GM23338 (cell line): ENCODE measurements around the gene IL1RN. TPM values are rescaled to one million over a fixed set of nuclear protein-coding genes. Genes with fewer than 3 reads are reported as not detected.

Source experiments
- ATAC-seq: fragments of 200-7000 bp; cut with Tn5 transposase; 3 replicates; pipeline ENCODE4 v1.9.1; 2020
- DNase-seq: peaks from one replicate; pipeline ENCODE4 v3.0.0-alpha.2; 2015; ENCODE audit warnings: low spot score
- H2AFZ ChIP-seq: fragments of 200-600 bp; sonication (generic); 2 replicates; pipeline ENCODE4 v1.8.0; 2016; ENCODE audit warnings: antibody characterized with exemption, mild to moderate bottlenecking, moderate library complexity
- H3F3A ChIP-seq: fragments of 200-600 bp; sonication (generic); replicated peaks from 2 replicates; pipeline ENCODE4 v1.8.0; 2017; ENCODE audit warnings: antibody characterized with exemption, mixed run types, low read depth
- H3K27ac ChIP-seq: fragments of 200-600 bp; sonication (generic); 2 replicates; pipeline ENCODE4 v1.6.1; 2016; ENCODE audit warnings: low read depth
- H3K27me3 ChIP-seq: fragments of 200-600 bp; sonication (generic); 2 replicates; pipeline ENCODE4 v1.8.0; 2016; ENCODE audit warnings: mild to moderate bottlenecking, mixed run types, moderate library complexity; ENCODE audit not compliant: insufficient read depth
- H3K36me3 ChIP-seq: fragments of 200-600 bp; sonication (generic); 2 replicates; pipeline ENCODE4 v1.8.0; 2016; ENCODE audit warnings: mild to moderate bottlenecking; ENCODE audit not compliant: insufficient read depth
- H3K4me1 ChIP-seq: fragments of 200-600 bp; sonication (generic); 2 replicates; pipeline ENCODE4 v1.8.0; 2016; ENCODE audit warnings: mild to moderate bottlenecking, moderate library complexity; ENCODE audit not compliant: insufficient read depth
- H3K4me2 ChIP-seq: fragments of 200-600 bp; sonication (generic); 2 replicates; pipeline ENCODE4 v1.7.1; 2017; ENCODE audit warnings: mixed run types
- H3K4me3 ChIP-seq: fragments of 200-600 bp; sonication (generic); 2 replicates; pipeline ENCODE4 v1.6.1; 2016; ENCODE audit warnings: mixed run types
- H3K79me2 ChIP-seq: fragments of 200-600 bp; sonication (generic); replicated peaks from 2 replicates; pipeline ENCODE4 v1.8.0; 2017; ENCODE audit warnings: mild to moderate bottlenecking; ENCODE audit not compliant: insufficient read depth
- H3K9me2 ChIP-seq: fragments of 200-600 bp; sonication (generic); 2 replicates; pipeline ENCODE4 v1.8.0; 2017; ENCODE audit not compliant: insufficient read depth
- H4K20me1 ChIP-seq: fragments of 200-600 bp; sonication (generic); replicated peaks from 2 replicates; pipeline ENCODE4 v1.8.0; 2017; ENCODE audit warnings: mild to moderate bottlenecking; ENCODE audit not compliant: insufficient read depth
- H3K27ac Mint-ChIP-seq: 2 replicates; pipeline ENCODE4 v1.8.0; 2020; ENCODE audit warnings: inconsistent platforms, mild to moderate bottlenecking, moderate library complexity, mixed read lengths
- H3K27me3 Mint-ChIP-seq: 3 replicates; pipeline ENCODE4 v1.8.0; 2022; ENCODE audit warnings: low read depth, mild to moderate bottlenecking, moderate library complexity, mixed read lengths, inconsistent platforms; ENCODE audit not compliant: insufficient read depth, poor library complexity
- H3K36me3 Mint-ChIP-seq: 3 replicates; pipeline ENCODE4 v1.8.0; 2021; ENCODE audit warnings: low read depth, mild to moderate bottlenecking, inconsistent platforms, moderate library complexity, mixed read lengths
- H3K4me1 Mint-ChIP-seq: 3 replicates; pipeline ENCODE4 v1.8.0; 2020; ENCODE audit warnings: mild to moderate bottlenecking, inconsistent platforms, mixed read lengths
- H3K4me3 Mint-ChIP-seq: 3 replicates; pipeline ENCODE4 v1.8.0; 2021; ENCODE audit warnings: moderate library complexity, mild to moderate bottlenecking, inconsistent platforms, mixed read lengths
- H3K9me3 Mint-ChIP-seq: 3 replicates; pipeline ENCODE4 v1.8.0; 2020; ENCODE audit warnings: moderate library complexity, mild to moderate bottlenecking, inconsistent platforms, mixed read lengths
- EZH2 ChIP-seq: fragments of 200-600 bp; sonication (generic); IDR thresholded peaks from one replicate; pipeline ENCODE4 v1.8.0; 2017; ENCODE audit warnings: antibody characterized with exemption, mild to moderate bottlenecking, low read depth; ENCODE audit not compliant: unreplicated experiment
- JUNB ChIP-seq: IDR thresholded peaks from one replicate; pipeline ENCODE4 v1.6.1; 2016; ENCODE audit warnings: antibody characterized with exemption; ENCODE audit not compliant: unreplicated experiment
- NANOG ChIP-seq: IDR thresholded peaks from 2 replicates; pipeline ENCODE4 v1.6.1; 2016; ENCODE audit warnings: antibody characterized with exemption, borderline replicate concordance
- ZNF114 ChIP-seq: fragments of 250-450 bp; sonication (Bioruptor Pico); IDR thresholded peaks from 2 replicates; pipeline ENCODE4 v1.5.0; 2020; ENCODE audit warnings: mild to moderate bottlenecking, moderate library complexity
- ZNF331 ChIP-seq: fragments of 250-450 bp; sonication (Bioruptor Pico); IDR thresholded peaks from 2 replicates; pipeline ENCODE4 v1.5.0; 2020; ENCODE audit warnings: low read depth, mild to moderate bottlenecking, moderate library complexity
- polyA plus RNA-seq: library from polyadenylated mRNA; unstranded; fragments of >200 nt; fragmentation: Nextera tagmentation; extraction: Ambion mirVana; gene quantifications from 2 replicates; pipeline ENCODE4 v1.2.1, GENCODE V29; 2016
- total RNA-seq: library from RNA; depleted of rRNA; stranded (reverse); fragments of >200 nt; shearing (Covaris generic); gene quantifications from 2 replicates; pipeline ENCODE4 v1.2.3, GENCODE V29; 2014
- TF ChIP-seq, protein P1 (sequence below): IDR thresholded peaks from one replicate; pipeline ENCODE4 v1.6.1; 2018; ENCODE audit warnings: antibody characterized with exemption; ENCODE audit not compliant: unreplicated experiment
- TF ChIP-seq, protein P2 (sequence below): IDR thresholded peaks from 2 replicates; pipeline ENCODE4 v1.6.1; 2016; ENCODE audit warnings: antibody characterized with exemption

IL1RN gene
- total and polyA plus RNA-seq, 2 experiments from 2014 or later, result not detected

DNA sequence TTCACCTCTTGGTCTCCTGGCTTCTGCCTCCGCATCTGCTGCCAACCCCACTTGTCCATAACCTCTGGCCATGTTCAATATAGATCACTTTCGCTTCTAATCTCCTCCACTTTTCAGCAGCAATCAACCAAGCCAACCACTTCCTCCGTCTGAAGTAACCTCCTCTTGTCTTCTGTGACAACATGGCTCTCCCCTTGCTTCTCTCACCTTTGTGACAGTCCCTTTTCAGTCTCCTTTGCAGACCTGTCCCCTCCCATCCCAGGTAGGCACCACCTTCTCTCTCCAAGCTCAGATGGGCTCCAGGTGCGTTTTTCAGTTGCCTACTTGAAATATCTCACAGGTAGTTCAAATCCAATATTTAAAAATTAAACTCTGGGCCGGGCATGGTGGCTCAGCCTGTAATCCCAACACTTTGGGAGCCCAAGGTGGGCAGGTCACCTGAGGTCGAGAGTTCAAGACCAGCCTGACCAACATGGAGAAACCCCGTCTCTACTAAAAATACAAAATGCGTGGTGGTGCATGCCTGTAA lies 41.7 kb downstream of the IL1RN start:
- no peaks in the 10 kb centered on the region for H3K36me3 ChIP-seq
- Mint-ChIP-seq H3K36me3 (no peaks in the 10 kb centered on the region), H3K27ac (no peak overlapping the region), H3K4me3 (no peak overlapping the region), H3K27me3 (peaks cover 9% of the 10 kb centered on the region), H3K4me1 (peaks cover 23% of the 10 kb centered on the region), H3K9me3 (no peaks in the 10 kb centered on the region; the same call in 2 of the 3 replicates)
- H3K27me3 ChIP-seq, result no peaks in the 10 kb centered on the region
- no peaks in the 10 kb centered on the region for H4K20me1 ChIP-seq
- H3K4me1 ChIP-seq, result peaks cover 4% of the 10 kb centered on the region; the same call in 1 of the 2 replicates
- TF ChIP-seq, protein P1, sequence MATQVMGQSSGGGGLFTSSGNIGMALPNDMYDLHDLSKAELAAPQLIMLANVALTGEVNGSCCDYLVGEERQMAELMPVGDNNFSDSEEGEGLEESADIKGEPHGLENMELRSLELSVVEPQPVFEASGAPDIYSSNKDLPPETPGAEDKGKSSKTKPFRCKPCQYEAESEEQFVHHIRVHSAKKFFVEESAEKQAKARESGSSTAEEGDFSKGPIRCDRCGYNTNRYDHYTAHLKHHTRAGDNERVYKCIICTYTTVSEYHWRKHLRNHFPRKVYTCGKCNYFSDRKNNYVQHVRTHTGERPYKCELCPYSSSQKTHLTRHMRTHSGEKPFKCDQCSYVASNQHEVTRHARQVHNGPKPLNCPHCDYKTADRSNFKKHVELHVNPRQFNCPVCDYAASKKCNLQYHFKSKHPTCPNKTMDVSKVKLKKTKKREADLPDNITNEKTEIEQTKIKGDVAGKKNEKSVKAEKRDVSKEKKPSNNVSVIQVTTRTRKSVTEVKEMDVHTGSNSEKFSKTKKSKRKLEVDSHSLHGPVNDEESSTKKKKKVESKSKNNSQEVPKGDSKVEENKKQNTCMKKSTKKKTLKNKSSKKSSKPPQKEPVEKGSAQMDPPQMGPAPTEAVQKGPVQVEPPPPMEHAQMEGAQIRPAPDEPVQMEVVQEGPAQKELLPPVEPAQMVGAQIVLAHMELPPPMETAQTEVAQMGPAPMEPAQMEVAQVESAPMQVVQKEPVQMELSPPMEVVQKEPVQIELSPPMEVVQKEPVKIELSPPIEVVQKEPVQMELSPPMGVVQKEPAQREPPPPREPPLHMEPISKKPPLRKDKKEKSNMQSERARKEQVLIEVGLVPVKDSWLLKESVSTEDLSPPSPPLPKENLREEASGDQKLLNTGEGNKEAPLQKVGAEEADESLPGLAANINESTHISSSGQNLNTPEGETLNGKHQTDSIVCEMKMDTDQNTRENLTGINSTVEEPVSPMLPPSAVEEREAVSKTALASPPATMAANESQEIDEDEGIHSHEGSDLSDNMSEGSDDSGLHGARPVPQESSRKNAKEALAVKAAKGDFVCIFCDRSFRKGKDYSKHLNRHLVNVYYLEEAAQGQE, result no peak
- TF ChIP-seq NANOG (no peak), ZNF114 (CRISPR knock-in tag) (no peak)
- TF ChIP-seq, protein P2, sequence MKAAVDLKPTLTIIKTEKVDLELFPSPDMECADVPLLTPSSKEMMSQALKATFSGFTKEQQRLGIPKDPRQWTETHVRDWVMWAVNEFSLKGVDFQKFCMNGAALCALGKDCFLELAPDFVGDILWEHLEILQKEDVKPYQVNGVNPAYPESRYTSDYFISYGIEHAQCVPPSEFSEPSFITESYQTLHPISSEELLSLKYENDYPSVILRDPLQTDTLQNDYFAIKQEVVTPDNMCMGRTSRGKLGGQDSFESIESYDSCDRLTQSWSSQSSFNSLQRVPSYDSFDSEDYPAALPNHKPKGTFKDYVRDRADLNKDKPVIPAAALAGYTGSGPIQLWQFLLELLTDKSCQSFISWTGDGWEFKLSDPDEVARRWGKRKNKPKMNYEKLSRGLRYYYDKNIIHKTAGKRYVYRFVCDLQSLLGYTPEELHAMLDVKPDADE, result no peak
- no peak overlapping the region for H2AFZ ChIP-seq
- H3K9me2 ChIP-seq, result no peaks in the 10 kb centered on the region
- H3K4me2 ChIP-seq, result no peak overlapping the region
- H3K79me2 ChIP-seq, result no peaks in the 10 kb centered on the region
- H3K27ac ChIP-seq, result no peak overlapping the region
- H3F3A ChIP-seq, result no peaks in the 10 kb centered on the region
- no peak for ATAC-seq
- DNase-seq, result no peak
- H3K4me3 ChIP-seq, result no peak overlapping the region

DNA sequence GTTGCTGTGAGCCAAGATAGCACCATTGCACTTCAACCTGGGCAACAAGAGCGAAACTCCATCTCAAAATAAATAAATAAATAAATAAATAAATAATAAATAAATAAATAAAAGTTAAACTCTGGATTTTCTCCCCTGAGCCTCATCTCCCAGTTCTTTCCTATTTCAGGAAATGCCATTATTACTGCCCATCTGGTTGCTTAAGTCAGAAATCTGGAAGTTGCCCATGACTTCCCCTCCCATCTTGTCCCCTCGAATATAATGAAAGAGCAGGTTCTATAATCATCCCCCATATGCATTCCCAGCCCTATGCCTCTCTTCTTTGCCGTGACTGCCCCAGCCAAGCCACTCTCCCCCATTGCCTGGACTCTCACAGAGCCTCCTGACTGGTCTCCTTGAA lies 42.2 kb downstream of the IL1RN start:
- Mint-ChIP-seq H3K27me3 (peaks cover 7% of the 10 kb centered on the region), H3K9me3 (no peaks in the 10 kb centered on the region; the same call in 2 of the 3 replicates), H3K4me1 (peaks cover 25% of the 10 kb centered on the region), H3K4me3 (no peak overlapping the region), H3K36me3 (no peaks in the 10 kb centered on the region), H3K27ac (no peak overlapping the region)
- ATAC-seq (no peak), DNase-seq (no peak)
- no peak overlapping the region for H3K4me3 ChIP-seq
- peaks cover 4% of the 10 kb centered on the region; the same call in 1 of the 2 replicates for H3K4me1 ChIP-seq
- H3K4me2 ChIP-seq, result no peak overlapping the region
- no peaks in the 10 kb centered on the region for H3F3A ChIP-seq
- H3K27me3 ChIP-seq, result no peaks in the 10 kb centered on the region
- no peak overlapping the region for H2AFZ ChIP-seq
- H4K20me1 ChIP-seq, result no peaks in the 10 kb centered on the region
- no peak overlapping the region for H3K27ac ChIP-seq
- TF ChIP-seq JUNB (no peak), EZH2 (no peak), ZNF331 (no peak)
- no peaks in the 10 kb centered on the region for H3K36me3 ChIP-seq
- H3K79me2 ChIP-seq, result no peaks in the 10 kb centered on the region
- no peaks in the 10 kb centered on the region for H3K9me2 ChIP-seq
